ENCODE data around the gene VTN.
A peak's percentile ranks its signal among the peaks of the same experiment; 100 is the strongest.

The VTN gene

DNA sequence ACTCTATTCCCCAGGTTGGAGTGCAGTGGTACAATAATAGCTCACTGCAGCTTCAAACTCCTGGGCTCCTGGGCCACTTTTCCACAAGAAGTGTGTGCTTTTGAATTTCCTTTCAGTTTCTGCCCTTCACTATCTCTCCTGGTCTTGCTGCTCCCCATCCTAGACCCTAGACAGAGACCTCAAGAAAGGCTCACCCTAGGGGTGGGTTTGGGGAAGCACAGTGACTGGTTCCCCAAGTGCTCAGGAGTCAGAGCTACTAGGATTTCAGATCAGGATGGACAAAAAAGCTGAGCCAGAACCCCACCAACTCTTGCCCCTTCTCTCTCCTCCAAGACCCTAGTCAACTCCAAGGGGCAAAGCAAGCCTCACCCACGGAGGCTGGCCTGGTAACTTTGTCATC, 3.5 kb downstream of the VTN start:
- Histone ChIP-seq H3K27ac (ENCODE audit: low read length) (no peak overlapping the region), H3K36me3 (ENCODE audit: control insufficient read depth, low read depth, low read length) (peaks cover 18% of the 10 kb centered on the region), H3K4me3 (ENCODE audit: low read length) (no peak overlapping the region), H3K9me3 (ENCODE audit: control insufficient read depth, low read depth, low read length) (no peaks in the 10 kb centered on the region), H3K9ac (ENCODE audit: low read length) (no peak overlapping the region), H3K4me1 (ENCODE audit: control insufficient read depth, low read depth, low read length) (peaks cover 12% of the 10 kb centered on the region), H3K27me3 (ENCODE audit: control insufficient read depth, insufficient read depth, low read length) (no peaks in the 10 kb centered on the region)

GRCh38 chr17:28365487-28365886, 4.6 kb downstream of the VTN start:
- Histone ChIP-seq H3K9ac (ENCODE audit: low read length) (no peak overlapping the region), H3K36me3 (ENCODE audit: control insufficient read depth, low read depth, low read length) (peaks cover 29% of the 10 kb centered on the region), H3K9me3 (ENCODE audit: control insufficient read depth, low read depth, low read length) (no peaks in the 10 kb centered on the region), H3K4me1 (ENCODE audit: control insufficient read depth, low read depth, low read length) (peaks cover 6% of the 10 kb centered on the region), H3K4me3 (ENCODE audit: low read length) (no peak overlapping the region), H3K27ac (ENCODE audit: low read length) (no peak overlapping the region), H3K27me3 (ENCODE audit: control insufficient read depth, insufficient read depth, low read length) (no peaks in the 10 kb centered on the region)

DNA sequence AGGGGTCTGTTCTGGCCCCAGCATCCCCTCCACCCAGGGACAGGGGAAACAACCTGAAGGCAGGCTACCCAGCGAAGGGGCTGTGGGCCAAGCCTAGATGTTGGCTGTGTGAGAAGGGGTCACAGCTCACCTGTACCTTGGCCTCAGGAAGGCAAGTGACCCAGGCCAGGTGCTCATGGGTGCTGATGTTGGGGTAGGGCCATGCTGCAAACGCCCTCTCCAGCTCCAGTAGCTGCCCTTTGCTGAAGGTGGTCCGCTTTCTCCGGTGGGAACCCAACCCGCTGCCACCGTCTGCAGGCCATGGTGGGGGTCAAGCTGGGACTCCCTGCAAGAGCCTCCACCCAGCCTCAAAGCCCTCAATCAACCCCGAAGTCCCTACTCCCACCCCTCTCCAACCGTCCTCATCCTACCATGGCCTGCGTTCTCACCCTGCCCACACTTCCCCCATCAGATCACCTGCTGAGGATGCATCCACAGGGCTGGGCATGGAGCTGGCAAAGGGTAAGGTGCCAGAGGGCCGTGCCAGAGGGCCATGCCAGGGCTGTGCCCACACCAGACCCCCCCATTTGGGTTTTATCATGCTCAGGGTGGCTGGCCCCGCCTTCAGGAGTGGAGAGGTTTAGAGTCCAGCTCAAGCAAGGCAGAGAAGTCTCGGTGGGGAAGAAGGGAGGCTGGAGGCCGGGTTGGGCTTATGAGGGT, 5.3 kb downstream of the VTN start, which contains the start of gene SEBOX:
Gene SEBOX (minus strand): TSS at position 535 of the 699 bp plus-strand sequence. CDS start 48 bp downstream, at position 487.
- peaks cover 35% of the 10 kb centered on the region for H3K36me3 ChIP-seq (ENCODE audit: control insufficient read depth, low read depth, low read length)
- H3K9ac ChIP-seq (ENCODE audit: low read length): no peak within 1 kb of the TSS
- no peak within 1 kb of the TSS for H3K4me3 ChIP-seq (ENCODE audit: low read length)
- H3K27ac ChIP-seq (ENCODE audit: low read length): no peak within 1 kb of the TSS
- H3K27me3 ChIP-seq (ENCODE audit: control insufficient read depth, insufficient read depth, low read length): no peaks in the 10 kb centered on the region
- H3K4me1 ChIP-seq (ENCODE audit: control insufficient read depth, low read depth, low read length): no peaks in the 10 kb centered on the region
- no peaks in the 10 kb centered on the region for H3K9me3 ChIP-seq (ENCODE audit: control insufficient read depth, low read depth, low read length)

DNA sequence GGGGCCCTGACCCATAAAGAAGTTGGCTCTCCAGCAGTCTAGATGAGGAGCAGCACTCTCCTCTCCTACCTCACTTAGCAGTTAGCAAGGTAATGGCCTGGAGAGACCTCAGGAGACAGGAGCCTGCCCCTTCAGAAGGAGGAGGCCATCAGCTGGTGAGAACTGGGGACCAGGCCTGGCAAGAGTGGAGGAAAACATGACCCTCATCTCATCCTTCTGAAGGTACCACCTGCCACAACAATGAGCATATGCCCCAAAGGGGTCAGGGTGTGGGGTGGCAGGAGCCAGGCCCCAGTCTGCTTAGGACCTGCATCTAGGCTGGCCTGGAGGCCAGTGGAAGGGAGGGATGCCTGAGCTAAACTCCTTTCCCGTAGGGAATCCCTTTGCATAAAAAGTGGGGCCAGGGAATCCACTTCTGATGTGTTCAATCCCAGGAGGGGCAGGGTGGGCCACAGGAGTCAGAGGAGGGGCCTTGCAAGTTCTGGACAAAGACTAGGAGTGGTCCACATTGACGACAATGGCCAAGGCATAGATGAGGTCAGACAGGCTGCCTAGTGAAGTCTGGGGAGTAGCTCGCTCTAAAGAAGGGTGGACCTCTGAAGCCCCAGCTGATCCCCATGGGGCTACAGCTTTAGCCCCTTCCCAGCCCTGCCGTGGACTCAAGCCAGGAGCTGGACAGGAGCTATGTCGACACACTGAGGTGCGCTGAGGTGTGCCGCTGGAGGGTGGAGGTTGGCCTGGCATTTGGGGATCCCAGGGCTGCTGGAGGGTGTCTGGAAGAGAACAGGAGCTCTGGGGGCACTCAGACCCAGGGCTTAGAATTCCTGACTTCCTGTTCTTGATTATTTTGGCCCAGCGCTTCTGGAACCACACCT, 6.1 kb downstream of the VTN start:
- Histone ChIP-seq H3K9ac (ENCODE audit: low read length) (no peak overlapping the region), H3K9me3 (ENCODE audit: control insufficient read depth, low read depth, low read length) (no peaks in the 10 kb centered on the region), H3K36me3 (ENCODE audit: control insufficient read depth, low read depth, low read length) (peaks cover 40% of the 10 kb centered on the region), H3K27me3 (ENCODE audit: control insufficient read depth, insufficient read depth, low read length) (no peaks in the 10 kb centered on the region), H3K4me3 (ENCODE audit: low read length) (no peak overlapping the region), H3K4me1 (ENCODE audit: control insufficient read depth, low read depth, low read length) (no peaks in the 10 kb centered on the region), H3K27ac (ENCODE audit: low read length) (no peak overlapping the region)

DNA sequence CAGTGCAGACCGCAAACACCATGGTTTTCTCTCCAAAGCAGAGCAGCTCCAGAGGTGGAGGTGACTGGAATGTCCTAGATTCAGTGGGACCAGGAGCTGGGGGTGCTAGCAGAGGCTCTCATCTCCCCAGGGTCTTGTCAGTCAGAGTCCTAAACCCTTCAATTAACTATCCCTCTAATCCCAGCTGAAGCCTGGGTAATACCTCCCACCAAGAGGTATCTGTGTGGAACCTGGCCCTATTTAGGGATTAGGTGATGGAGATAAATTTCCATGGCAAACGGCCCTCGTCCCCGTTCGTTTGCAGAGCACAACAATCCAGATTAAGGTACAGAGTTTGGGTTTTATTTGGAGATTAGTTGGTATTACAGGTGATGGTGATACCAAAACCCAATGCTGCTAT, 6.9 kb downstream of the VTN start:
- H3K36me3 ChIP-seq (ENCODE audit: control insufficient read depth, low read depth, low read length): peaks cover 40% of the 10 kb centered on the region
- H3K4me1 ChIP-seq (ENCODE audit: control insufficient read depth, low read depth, low read length): peaks cover 3% of the 10 kb centered on the region
- H3K9ac ChIP-seq (ENCODE audit: low read length): no peak overlapping the region

GRCh38 chr17:28357901-28358197, 12.3 kb downstream of the VTN start:
- Histone ChIP-seq H3K9me3 (ENCODE audit: control insufficient read depth, low read depth, low read length) (no peaks in the 10 kb centered on the region), H3K4me3 (ENCODE audit: low read length) (peak overlapping the region; percentile 81), H3K36me3 (ENCODE audit: control insufficient read depth, low read depth, low read length) (peaks cover 54% of the 10 kb centered on the region), H3K27ac (ENCODE audit: low read length) (peak overlapping the region; percentile 75), H3K9ac (ENCODE audit: low read length) (peak overlapping the region; percentile 82), H3K4me1 (ENCODE audit: control insufficient read depth, low read depth, low read length) (peaks cover 10% of the 10 kb centered on the region), H3K27me3 (ENCODE audit: control insufficient read depth, insufficient read depth, low read length) (no peaks in the 10 kb centered on the region)

More for the DNA sequence above, 6.9 kb downstream of the VTN start:
- Histone ChIP-seq H3K27ac (ENCODE audit: low read length) (no peak overlapping the region), H3K27me3 (ENCODE audit: control insufficient read depth, insufficient read depth, low read length) (no peaks in the 10 kb centered on the region), H3K9me3 (ENCODE audit: control insufficient read depth, low read depth, low read length) (no peaks in the 10 kb centered on the region), H3K4me3 (ENCODE audit: low read length) (no peak overlapping the region)

GRCh38 chr17:28357061-28357900, 12.8 kb downstream of the VTN start, which contains the start of gene POLDIP2:
TSS of gene POLDIP2 (minus strand) at chr17:28357527. CDS start at chr17:28357448, 79 bp downstream.
- Histone ChIP-seq H3K4me3 (ENCODE audit: low read length) (peak within 1 kb of the TSS; percentile 81), H3K9ac (ENCODE audit: low read length) (peak within 1 kb of the TSS; percentile 82), H3K27me3 (ENCODE audit: control insufficient read depth, insufficient read depth, low read length) (no peaks in the 10 kb centered on the region), H3K36me3 (ENCODE audit: control insufficient read depth, low read depth, low read length) (peaks cover 53% of the 10 kb centered on the region), H3K27ac (ENCODE audit: low read length) (peak within 1 kb of the TSS; percentile 75), H3K9me3 (ENCODE audit: control insufficient read depth, low read depth, low read length) (no peaks in the 10 kb centered on the region), H3K4me1 (ENCODE audit: control insufficient read depth, low read depth, low read length) (peaks cover 10% of the 10 kb centered on the region)

DNA sequence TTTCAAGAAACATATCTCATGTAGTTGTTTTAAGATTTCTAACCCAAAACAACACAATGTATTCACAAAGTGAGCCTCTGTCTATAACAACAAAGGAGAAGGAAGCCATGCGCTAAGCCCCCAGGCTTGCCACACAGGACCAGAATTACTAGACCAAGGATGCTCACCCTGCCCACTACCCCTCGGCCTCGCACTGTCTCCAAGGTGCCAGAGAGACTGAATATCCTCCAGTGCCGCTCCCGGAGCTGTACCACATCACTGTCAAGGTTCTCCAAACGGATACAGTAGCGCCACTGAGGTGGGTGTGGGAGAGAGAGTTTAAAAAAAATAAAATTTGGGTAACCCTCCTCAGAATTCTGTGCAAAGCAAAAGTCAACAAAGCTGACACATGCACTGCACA, 19.8 kb downstream of the VTN start:
- Histone ChIP-seq H3K27ac (ENCODE audit: low read length) (no peak overlapping the region), H3K4me1 (ENCODE audit: control insufficient read depth, low read depth, low read length) (no peaks in the 10 kb centered on the region), H3K9me3 (ENCODE audit: control insufficient read depth, low read depth, low read length) (no peaks in the 10 kb centered on the region), H3K9ac (ENCODE audit: low read length) (no peak overlapping the region), H3K4me3 (ENCODE audit: low read length) (no peak overlapping the region), H3K36me3 (ENCODE audit: control insufficient read depth, low read depth, low read length) (peaks cover 84% of the 10 kb centered on the region), H3K27me3 (ENCODE audit: control insufficient read depth, insufficient read depth, low read length) (no peaks in the 10 kb centered on the region)

DNA sequence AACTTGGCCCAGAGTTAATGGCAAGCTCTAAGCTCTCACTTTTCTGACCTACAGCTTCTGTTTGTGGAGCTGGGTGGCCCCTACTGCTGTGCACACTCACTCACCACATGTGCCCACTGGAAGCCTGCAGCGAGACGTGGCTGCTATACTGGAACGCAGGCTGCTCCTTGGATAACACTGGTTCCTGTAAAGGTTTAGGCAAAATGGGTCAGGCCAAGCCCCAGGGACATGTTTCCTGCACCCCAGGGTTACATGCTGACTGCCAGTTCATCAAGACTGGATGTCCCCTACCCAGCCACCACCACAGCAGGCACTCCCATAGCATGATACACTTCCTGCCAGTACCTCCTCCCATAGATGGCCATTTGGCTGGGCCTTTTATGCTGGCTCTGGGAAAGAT, 21.1 kb downstream of the VTN start:
- Histone ChIP-seq H3K4me1 (ENCODE audit: control insufficient read depth, low read depth, low read length) (no peaks in the 10 kb centered on the region), H3K9ac (ENCODE audit: low read length) (no peak overlapping the region), H3K27ac (ENCODE audit: low read length) (no peak overlapping the region), H3K27me3 (ENCODE audit: control insufficient read depth, insufficient read depth, low read length) (no peaks in the 10 kb centered on the region), H3K9me3 (ENCODE audit: control insufficient read depth, low read depth, low read length) (no peaks in the 10 kb centered on the region), H3K4me3 (ENCODE audit: low read length) (no peak overlapping the region), H3K36me3 (ENCODE audit: control insufficient read depth, low read depth, low read length) (peaks cover 79% of the 10 kb centered on the region)

DNA sequence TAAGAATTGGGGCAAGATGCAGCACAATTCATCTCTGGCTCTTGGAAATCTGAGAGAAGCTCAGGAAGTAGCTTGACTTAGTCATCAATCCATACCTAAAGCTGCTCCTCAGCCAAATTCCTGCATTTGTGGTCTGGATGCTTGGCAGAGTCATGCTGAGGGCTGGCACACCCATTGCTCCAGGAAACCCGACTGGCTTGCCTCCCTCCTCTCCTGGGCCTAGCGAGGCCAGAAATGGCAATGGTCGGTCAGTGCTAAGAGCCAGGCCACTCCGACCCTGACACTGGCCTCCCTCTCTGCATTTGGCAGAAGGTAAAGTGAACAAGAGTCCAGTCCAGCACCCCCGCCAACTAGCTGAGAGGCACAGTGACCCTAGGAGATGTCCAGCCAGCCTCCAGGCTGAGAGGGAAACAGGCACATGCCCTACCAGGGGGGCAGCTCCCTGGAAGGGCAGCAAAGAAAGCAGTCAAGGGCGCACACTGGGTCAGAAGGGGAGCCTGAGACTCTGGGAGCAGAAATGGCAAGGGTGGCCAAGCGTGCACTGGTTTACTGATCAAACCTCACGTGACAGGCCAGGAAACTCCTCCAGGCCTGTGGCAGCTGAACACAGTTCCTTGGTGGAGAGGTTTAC, 22.7 kb downstream of the VTN start:
- H3K27me3 ChIP-seq (ENCODE audit: control insufficient read depth, insufficient read depth, low read length): no peaks in the 10 kb centered on the region
- no peaks in the 10 kb centered on the region for H3K9me3 ChIP-seq (ENCODE audit: control insufficient read depth, low read depth, low read length)
- no peak overlapping the region for H3K27ac ChIP-seq (ENCODE audit: low read length)
- no peak overlapping the region for H3K9ac ChIP-seq (ENCODE audit: low read length)
- H3K4me3 ChIP-seq (ENCODE audit: low read length): no peak overlapping the region
- peaks cover 69% of the 10 kb centered on the region for H3K36me3 ChIP-seq (ENCODE audit: control insufficient read depth, low read depth, low read length)
- no peaks in the 10 kb centered on the region for H3K4me1 ChIP-seq (ENCODE audit: control insufficient read depth, low read depth, low read length)

GRCh38 chr17:28346746-28347246, 23.3 kb downstream of the VTN start:
- Histone ChIP-seq H3K9me3 (ENCODE audit: control insufficient read depth, low read depth, low read length) (no peaks in the 10 kb centered on the region), H3K27ac (ENCODE audit: low read length) (no peak overlapping the region), H3K36me3 (ENCODE audit: control insufficient read depth, low read depth, low read length) (peaks cover 69% of the 10 kb centered on the region), H3K4me1 (ENCODE audit: control insufficient read depth, low read depth, low read length) (no peaks in the 10 kb centered on the region), H3K4me3 (ENCODE audit: low read length) (no peak overlapping the region), H3K9ac (ENCODE audit: low read length) (no peak overlapping the region), H3K27me3 (ENCODE audit: control insufficient read depth, insufficient read depth, low read length) (no peaks in the 10 kb centered on the region)
